NCI-H82 treated with DMSO at 0.1 percent for 48 hours (cell line): ENCODE data around the gene HGS.

Experiments used
- DNase-seq: peaks from one replicate; lab custom pipeline; 2025; ENCODE audit not compliant: unreplicated experiment; lab: John Stamatoyannopoulos, UW

Gene HGS

DNA sequence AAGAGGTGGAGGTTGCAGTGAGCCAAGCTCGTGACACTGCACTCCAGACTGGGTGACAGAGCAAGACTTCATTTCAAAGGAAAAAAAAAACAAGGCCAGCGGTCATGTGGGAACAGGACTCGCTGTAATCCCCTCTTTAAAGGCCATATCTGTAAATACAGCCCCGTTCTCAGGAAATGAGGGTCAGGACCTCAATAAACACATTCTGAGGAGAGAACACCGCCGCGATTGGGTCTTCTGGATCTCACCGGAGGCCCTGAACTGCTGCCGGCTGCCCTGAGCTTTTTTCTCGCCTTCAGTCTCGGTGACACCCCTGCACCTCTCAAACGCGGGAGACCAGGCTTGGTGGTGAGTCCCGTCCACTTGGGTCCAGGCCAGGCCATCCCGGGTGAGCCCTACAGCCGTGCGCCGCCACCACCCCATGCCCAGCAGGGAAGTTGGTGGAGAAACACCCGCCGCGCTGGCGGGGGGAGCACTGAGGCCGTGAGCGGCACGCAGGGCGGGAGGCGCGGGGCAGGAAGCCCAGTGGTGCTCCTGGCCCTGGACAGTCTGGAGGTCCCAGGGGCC, 56.7 kb downstream of the HGS start:
- no peak for DNase-seq

DNA sequence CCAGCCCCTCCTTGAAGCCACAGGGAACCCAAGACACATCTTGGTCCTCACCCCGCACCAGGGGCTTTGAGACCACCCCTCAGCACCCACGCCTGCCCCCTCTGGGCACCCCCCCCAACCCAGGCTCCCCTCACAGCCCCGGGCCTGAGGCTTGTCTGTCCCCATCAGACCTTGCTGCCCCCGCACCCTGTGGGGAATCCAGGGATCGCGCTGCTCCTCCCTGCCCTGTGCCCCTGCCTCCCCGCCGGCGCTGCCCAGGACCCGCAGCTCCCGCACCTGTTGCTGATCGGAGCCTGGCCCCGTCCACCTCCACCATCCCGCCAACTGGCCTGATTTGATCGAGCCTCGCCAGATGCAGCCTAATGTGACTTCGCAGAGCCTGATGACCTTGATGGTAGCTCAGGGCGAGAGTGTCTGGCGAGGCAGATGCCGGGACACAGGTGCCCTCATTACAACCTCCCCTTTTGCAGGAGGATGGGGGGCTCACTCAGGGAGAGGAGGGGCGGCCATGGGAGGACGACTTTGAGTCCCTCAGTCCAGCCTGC, 57.3 kb downstream of the HGS start:
- DNase-seq, result no peak

DNA sequence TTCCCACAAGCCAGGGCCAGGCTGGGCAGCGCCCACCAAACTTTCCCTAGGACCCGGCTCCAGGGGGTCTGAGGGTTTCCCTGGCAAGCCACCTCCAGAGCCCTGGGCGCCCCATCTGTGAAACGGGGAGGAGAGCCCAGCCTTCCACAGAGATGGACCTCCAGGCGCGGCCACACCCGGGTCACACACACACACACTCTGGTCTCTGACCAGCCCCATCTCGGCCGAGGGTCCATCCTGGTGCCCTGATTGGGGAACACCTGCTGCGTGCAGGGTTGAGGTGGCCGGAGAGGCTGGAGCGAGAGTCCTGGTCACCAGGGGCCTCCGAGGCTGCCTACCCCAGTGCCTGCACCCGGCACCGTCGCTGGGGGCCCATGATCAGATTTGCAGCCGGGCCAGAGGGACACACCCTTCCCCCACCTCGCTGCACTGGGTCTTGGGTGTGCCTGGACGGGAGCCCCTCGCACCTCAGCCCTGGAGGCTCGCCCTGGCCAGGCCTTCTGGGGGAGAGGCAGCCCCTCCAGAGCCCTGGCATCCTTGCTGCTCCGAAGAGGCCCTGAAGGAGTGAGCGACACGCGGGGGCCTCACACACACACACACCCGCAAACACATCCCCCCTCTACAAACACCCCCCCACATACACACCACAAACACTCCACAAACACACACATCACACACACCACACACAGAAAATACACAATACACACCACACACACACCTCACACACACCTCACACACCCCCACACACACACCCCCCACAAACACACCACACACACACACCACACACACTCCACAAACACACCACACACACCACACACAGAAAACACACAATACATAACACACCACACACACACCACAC, 58.0 kb downstream of the HGS start:
- DNase-seq, result no peak
